SK-N-SH (cell line): Measurements from ENCODE around the gene CKAP2L. TPM values are rescaled to one million over a fixed set of nuclear protein-coding genes. Genes with fewer than 3 reads are reported as not detected.

Experiments used
- CTCF ChIA-PET: fragments of 300-600, 350-600 bp; formaldehyde crosslinking; extraction: SDS; loops from one replicate; lab custom pipeline; 2021; lab: Yijun Ruan, JAX
- POLR2A ChIA-PET: fragments of 350-600 bp; sonication (Branson Sonifier 250); formaldehyde crosslinking; extraction: SDS; loops from one replicate; lab custom pipeline; 2020; ENCODE audit warnings: antibody characterized with exemption, inconsistent platforms; lab: Yijun Ruan, JAX
- DNase-seq: peaks from one replicate; pipeline ENCODE4 v3.0.0; 2012
- H2AFZ ChIP-seq: fragments of 200-600 bp; sonication (generic); 2 replicates; pipeline ENCODE4 v1.8.1; 2016; ENCODE audit warnings: antibody characterized with exemption, mild to moderate bottlenecking, low read depth
- H3F3A ChIP-seq: fragments of 200-600 bp; sonication (generic); replicated peaks from 2 replicates; pipeline ENCODE3; 2016; ENCODE audit warnings: antibody characterized with exemption, mild to moderate bottlenecking; ENCODE audit not compliant: insufficient read depth
- H3K27ac ChIP-seq, 2 experiments: fragments of 200-500 bp in 1 of 2; fragments of 200-600 bp in 1 of 2; sonication (Bioruptor generic) in 1 of 2; sonication (generic), shearing (Covaris generic) in 1 of 2; 2 replicates each; pipeline versions ENCODE4 v1.5.1 to v1.6.1; 2014 to 2016; ENCODE audit warnings: low read depth in 2 of 2, inconsistent platforms in 1 of 2, low read length in 1 of 2, mild to moderate bottlenecking in 1 of 2, mixed read lengths in 1 of 2
- H3K27me3 ChIP-seq: fragments of 200-600 bp; sonication (generic), shearing (Covaris generic); 2 replicates; pipeline ENCODE4 v1.6.1; 2016; ENCODE audit warnings: mixed run types; ENCODE audit not compliant: insufficient read depth
- H3K36me3 ChIP-seq, 2 experiments: fragments of 200-500 bp in 1 of 2; fragments of 200-600 bp in 1 of 2; sonication (Bioruptor generic) in 1 of 2; sonication (generic) in 1 of 2; replicated peaks in 1 of 2; 2 replicates each; pipeline versions ENCODE3 to v1.5.1; 2014 to 2016; ENCODE audit warnings: low read length in 1 of 2, mild to moderate bottlenecking in 1 of 2; ENCODE audit not compliant: insufficient read depth in 2 of 2, control insufficient read depth in 1 of 2
- H3K4me1 ChIP-seq, 2 experiments: fragments of 200-500 bp in 1 of 2; fragments of 200-600 bp in 1 of 2; sonication (Bioruptor generic) in 1 of 2; sonication (generic), shearing (Covaris generic) in 1 of 2; 2 replicates each; pipeline versions ENCODE4 v1.5.1 to v1.6.1; 2014 to 2016; ENCODE audit warnings: low read depth in 1 of 2, low read length in 1 of 2, mixed run types in 1 of 2; ENCODE audit not compliant: insufficient read depth in 2 of 2, control insufficient read depth in 1 of 2
- H3K4me2 ChIP-seq: fragments of 200-600 bp; sonication (generic), shearing (Covaris generic); 2 replicates; pipeline ENCODE4 v1.6.1; 2017; ENCODE audit warnings: mixed run types
- H3K4me3 ChIP-seq, 2 experiments: fragments of 200-500 bp in 1 of 2; fragments of 200-600 bp in 1 of 2; sonication (Bioruptor generic) in 1 of 2; sonication (generic), shearing (Covaris generic) in 1 of 2; 2 replicates each; pipeline versions ENCODE4 v1.5.1 to v1.8.1; 2014 to 2016; ENCODE audit warnings: low read depth in 2 of 2, inconsistent platforms in 1 of 2, low read length in 1 of 2, mild to moderate bottlenecking in 1 of 2, mixed read lengths in 1 of 2, moderate library complexity in 1 of 2
- H3K79me2 ChIP-seq: fragments of 200-600 bp; sonication (generic); 2 replicates; pipeline ENCODE4 v1.8.1; 2017; ENCODE audit warnings: mild to moderate bottlenecking; ENCODE audit not compliant: insufficient read depth
- H3K9ac ChIP-seq: fragments of 200-600 bp; sonication (generic); 2 replicates; pipeline ENCODE4 v1.6.1; 2017; ENCODE audit warnings: mixed run types
- H3K9me2 ChIP-seq: fragments of 200-600 bp; sonication (generic); 2 replicates; pipeline ENCODE4 v1.6.1; 2017; ENCODE audit warnings: mixed run types
- H3K9me3 ChIP-seq: fragments of 200-600 bp; sonication (generic); 2 replicates; pipeline ENCODE4 v1.6.1; 2017; ENCODE audit warnings: mixed run types, mild to moderate bottlenecking, moderate library complexity
- H4K20me1 ChIP-seq: fragments of 200-600 bp; sonication (generic); 2 replicates; pipeline ENCODE4 v1.6.1; 2017; ENCODE audit warnings: mild to moderate bottlenecking, mixed run types; ENCODE audit not compliant: insufficient read depth
- CHD2 ChIP-seq: fragments of 150-350 bp; IDR thresholded peaks from 2 replicates; pipeline ENCODE4 v1.6.1; 2018; ENCODE audit warnings: low read length; ENCODE audit not compliant: partially characterized antibody
- CTCF ChIP-seq: fragments of 200-600 bp; sonication (generic); IDR thresholded peaks from 2 replicates; pipeline ENCODE4 v1.6.1; 2017; ENCODE audit warnings: antibody characterized with exemption, mild to moderate bottlenecking, moderate library complexity
- EZH2phosphoT487 ChIP-seq: fragments of 200-600 bp; sonication (generic); IDR thresholded peaks from 2 replicates; pipeline ENCODE4 v1.6.1; 2017; ENCODE audit warnings: low read depth, mixed run types, mild to moderate bottlenecking, antibody characterized with exemption, moderate library complexity, borderline replicate concordance
- FOXJ3 ChIP-seq: sonication (generic); formaldehyde crosslinking; IDR thresholded peaks from 2 replicates; pipeline ENCODE4 v1.5.1; 2020; ENCODE audit warnings: mild to moderate bottlenecking, missing genetic modification reagents
- FOXM1 ChIP-seq: IDR thresholded peaks from 2 replicates; pipeline ENCODE4 v1.4.0; 2012; ENCODE audit warnings: low read depth, mild to moderate bottlenecking
- MXI1 ChIP-seq: IDR thresholded peaks from 2 replicates; pipeline ENCODE4 v1.6.1; 2012; ENCODE audit warnings: mild to moderate bottlenecking, low read depth, low read length, improper control_type of control experiment
- POLR2AphosphoS5 ChIP-seq: IDR thresholded peaks from 2 replicates; pipeline ENCODE4 v1.6.1; 2012; ENCODE audit warnings: low read depth, low read length
- RCOR1 ChIP-seq: fragments of 150-350 bp; IDR thresholded peaks from 2 replicates; pipeline ENCODE4 v1.6.1; 2017; ENCODE audit warnings: antibody characterized with exemption, low read length
- RFX5 ChIP-seq: IDR thresholded peaks from 2 replicates; pipeline ENCODE4 v1.6.1; 2012; ENCODE audit warnings: mild to moderate bottlenecking, improper control_type of control experiment, low read length
- RXRA ChIP-seq: IDR thresholded peaks from 2 replicates; pipeline ENCODE4 v1.4.0; 2012; ENCODE audit warnings: low read depth, mild to moderate bottlenecking, borderline replicate concordance
- SIN3A ChIP-seq: IDR thresholded peaks from 2 replicates; pipeline ENCODE4 v1.6.1; 2012; ENCODE audit warnings: low read depth, mild to moderate bottlenecking, low read length, moderate library complexity, borderline replicate concordance
- TAF1 ChIP-seq: IDR thresholded peaks from 2 replicates; pipeline ENCODE4 v1.6.1; 2012; ENCODE audit warnings: low read depth, mild to moderate bottlenecking, low read length, moderate library complexity, borderline replicate concordance
- TCF12 ChIP-seq: IDR thresholded peaks from 2 replicates; pipeline ENCODE4 v1.4.0; 2012
- TEAD4 ChIP-seq: IDR thresholded peaks from 2 replicates; pipeline ENCODE4 v1.4.0; 2012; ENCODE audit warnings: mild to moderate bottlenecking, borderline replicate concordance; ENCODE audit not compliant: insufficient read depth
- YY1 ChIP-seq: IDR thresholded peaks from 2 replicates; pipeline ENCODE4 v1.4.0; 2012; ENCODE audit warnings: low read depth, mild to moderate bottlenecking
- WGBS: methylation state at CpG from one replicate; pipeline ENCODE4 v1.1.6; 2017; ENCODE audit warnings: low lambda C conversion rate; 5-methylcytosine and 5-hydroxymethylcytosine counted together
- polyA plus RNA-seq, 3 experiments: library from polyadenylated mRNA; depleted of rRNA; stranded (reverse); fragments of >200 nt; gene quantifications; 2 replicates each; pipeline ENCODE4 v1.2.3, GENCODE V29; 2012
- TF ChIP-seq, protein P1 (sequence below): fragments of 150-350 bp; IDR thresholded peaks from 2 replicates; pipeline ENCODE4 v1.6.1; 2016; ENCODE audit warnings: mild to moderate bottlenecking, low read depth, low read length
- TF ChIP-seq, protein P2 (sequence below): IDR thresholded peaks from 2 replicates; pipeline ENCODE4 v1.4.0; 2012; ENCODE audit warnings: low read depth

The CKAP2L gene
- polyA plus RNA-seq (2012; rRNA removed), result 2.9 TPM in 2 replicates
- polyA plus RNA-seq (2012; cell fraction: cytosol; rRNA removed), result 3.8 and 4.4 TPM in 2 replicates
- 0.86 and 2.0 TPM in 2 replicates for polyA plus RNA-seq (2012; cell fraction: nucleus; rRNA removed)

DNA sequence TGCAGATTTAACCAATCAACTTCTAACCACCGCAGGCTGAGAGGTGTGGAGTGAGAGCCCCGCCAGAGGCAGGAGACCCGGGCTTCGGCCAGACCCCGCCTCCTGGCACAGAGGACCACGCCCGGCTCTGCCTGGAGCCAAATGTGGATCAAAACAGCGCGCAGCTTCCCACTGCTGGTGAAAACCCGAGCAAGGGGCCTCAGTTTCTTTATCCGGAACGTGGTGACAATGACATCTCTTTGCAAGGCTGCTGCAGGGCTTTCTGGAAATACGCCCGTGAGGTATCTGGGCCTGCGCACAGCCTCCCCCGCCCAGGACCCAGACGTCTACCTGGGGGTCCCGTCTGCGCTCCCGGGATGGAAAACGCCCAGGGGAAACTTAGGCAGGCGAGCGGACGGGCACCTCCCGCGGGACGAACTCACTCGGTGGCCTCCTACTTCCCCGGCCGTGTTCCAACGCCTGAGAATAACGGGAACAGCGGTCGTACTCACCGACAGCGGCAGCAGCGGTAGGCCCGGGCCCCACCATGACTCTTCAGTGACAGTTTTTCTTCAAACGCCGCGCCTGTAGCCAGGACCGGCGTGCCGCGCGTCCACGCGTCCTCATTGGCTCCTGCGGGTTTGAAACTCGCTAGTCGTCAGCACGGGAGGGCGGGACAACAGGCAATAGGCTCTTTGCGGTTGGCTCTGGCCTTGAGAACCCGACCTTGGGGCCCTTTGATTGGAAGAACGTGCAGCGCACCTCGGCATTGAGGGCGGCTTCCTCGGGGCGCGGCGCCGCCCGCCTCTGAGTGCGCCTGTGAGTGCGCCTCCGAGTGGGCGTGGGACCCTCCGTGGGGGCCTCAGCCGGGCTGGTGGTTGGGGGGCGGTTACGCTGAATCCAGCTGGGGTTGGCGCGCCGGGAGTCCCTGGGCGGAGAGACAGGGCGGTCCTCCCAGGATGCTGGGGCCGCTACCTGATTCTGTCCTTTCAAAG is at the start of gene CKAP2L:
Gene CKAP2L, minus strand, starts transcription at position 539 of the 974 bp plus-strand sequence. Its CDS starts 11 bp downstream, at position 528.
- H3K27me3 ChIP-seq, result no peaks in the 10 kb centered on the region
- H2AFZ ChIP-seq, result peak within 1 kb of the TSS; percentile 92
- ChIA-PET CTCF (interaction anchor here (6.9 kb wide), 1 partner anchor 15 kb away, joined by 40 read pairs; no protein-coding TSS in a partner anchor), POLR2A (interaction anchor here (0.5 to 0.9 kb wide), 2 partner anchors 15 to 178 kb away, joined by 3 to 4 read pairs; no protein-coding TSS in a partner anchor)
- H3K27ac ChIP-seq, result peak within 1 kb of the TSS; percentile 53 to 56
- WGBS, result under 1% methylated on average over 41 of the region's 79 CpGs
- H3K9me2 ChIP-seq, result no peaks in the 10 kb centered on the region
- no peaks in the 10 kb centered on the region for H4K20me1 ChIP-seq
- peaks cover 10 to 20% of the 10 kb centered on the region in 2 experiments for H3K36me3 ChIP-seq
- peak within 1 kb of the TSS; percentile 77 for H3K4me2 ChIP-seq
- peaks cover 11 to 15% of the 10 kb centered on the region in 2 experiments; a peak in 3 of 4 replicates for H3K4me1 ChIP-seq
- peaks cover 3% of the 10 kb centered on the region for H3F3A ChIP-seq
- H3K4me3 ChIP-seq, result peak within 1 kb of the TSS; percentile 89 to 95
- TF ChIP-seq FOXM1 (peak; percentile 100), FOXJ3 (no peak), POLR2AphosphoS5 (peak; percentile 13; the same call in 1 of the 2 replicates), TCF12 (peak; percentile 34; the same call in 1 of the 2 replicates), TAF1 (no peak; the same call in 1 of the 2 replicates), YY1 (peak; percentile 72), RCOR1 (no peak), TEAD4 (no peak), EZH2phosphoT487 (no peak), RXRA (no peak), SIN3A (peak; percentile 100), CTCF (0 out of 2 replicates have a peak, but pooled peaks have one; percentile 9), RFX5 (peak; percentile 70; the same call in 1 of the 2 replicates), CHD2 (peak; percentile 93), MXI1 (peak; percentile 100)
- TF ChIP-seq, protein P1, sequence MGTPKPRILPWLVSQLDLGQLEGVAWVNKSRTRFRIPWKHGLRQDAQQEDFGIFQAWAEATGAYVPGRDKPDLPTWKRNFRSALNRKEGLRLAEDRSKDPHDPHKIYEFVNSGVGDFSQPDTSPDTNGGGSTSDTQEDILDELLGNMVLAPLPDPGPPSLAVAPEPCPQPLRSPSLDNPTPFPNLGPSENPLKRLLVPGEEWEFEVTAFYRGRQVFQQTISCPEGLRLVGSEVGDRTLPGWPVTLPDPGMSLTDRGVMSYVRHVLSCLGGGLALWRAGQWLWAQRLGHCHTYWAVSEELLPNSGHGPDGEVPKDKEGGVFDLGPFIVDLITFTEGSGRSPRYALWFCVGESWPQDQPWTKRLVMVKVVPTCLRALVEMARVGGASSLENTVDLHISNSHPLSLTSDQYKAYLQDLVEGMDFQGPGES, result peak; percentile 74
- TF ChIP-seq, protein P2, sequence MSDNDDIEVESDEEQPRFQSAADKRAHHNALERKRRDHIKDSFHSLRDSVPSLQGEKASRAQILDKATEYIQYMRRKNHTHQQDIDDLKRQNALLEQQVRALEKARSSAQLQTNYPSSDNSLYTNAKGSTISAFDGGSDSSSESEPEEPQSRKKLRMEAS, result peak; percentile 93
- peak; percentile 95 for DNase-seq
- H3K9ac ChIP-seq, result peak within 1 kb of the TSS; percentile 80
- peaks cover 48% of the 10 kb centered on the region for H3K79me2 ChIP-seq
- no peaks in the 10 kb centered on the region for H3K9me3 ChIP-seq
